ENCODE measurements around the gene MTMR4. TPM values are rescaled to one million over a fixed set of nuclear protein-coding genes. Genes with fewer than 3 reads are reported as not detected.

Gene MTMR4
- polyA plus RNA-seq, 1 of the 3 experiments (the other 2 are of a cell fraction) = 23.3 TPM

GRCh38 chr17:58452738-58453137 is 61.7 kb downstream of the MTMR4 start:
- no peak for DNase-seq

More at GRCh38 chr17:58452738-58453137, 61.7 kb downstream of the MTMR4 start:
- no peak overlapping the region for H2AFZ ChIP-seq (ENCODE audit: low read depth)
- H3K9ac ChIP-seq = no peak overlapping the region
- H4K20me1 ChIP-seq (ENCODE audit: insufficient read depth) = no peaks in the 10 kb centered on the region
- no peak overlapping the region for H3K27ac ChIP-seq (ENCODE audit: low read depth in 2 of 2, low read length in 1 of 2)
- peaks cover 4% of the 10 kb centered on the region for H3F3A ChIP-seq (replicated peaks; ENCODE audit: insufficient read depth)
- POLR2A ChIA-PET = no interaction called here
- H3K4me1 ChIP-seq (ENCODE audit: control insufficient read depth in 1 of 2, insufficient read depth in 2 of 2, low read depth in 1 of 2, low read length in 1 of 2) = no peaks in the 10 kb centered on the region
- CTCF ChIA-PET = interaction anchor here (0.6 to 1.4 kb wide), 3 partner anchors 135 to 333 kb away, joined by 3 to 5 read pairs (median 3); no protein-coding TSS in a partner anchor
- TF ChIP-seq PBX3 (IDR thresholded peaks at IDR 0.05) = no peak
- no peak for TF ChIP-seq REST (IDR thresholded peaks at IDR 0.05; ENCODE audit: low read depth, low read length)
- TF ChIP-seq TCF12 (IDR thresholded peaks at IDR 0.05) = no peak
- TF ChIP-seq GABPA (IDR thresholded peaks at IDR 0.05; ENCODE audit: low read depth) = no peak
- no peak for TF ChIP-seq IRF3 (IDR thresholded peaks at IDR 0.05; ENCODE audit: low read depth, low read length)
- no peak for TF ChIP-seq NFIC (IDR thresholded peaks at IDR 0.05; ENCODE audit: borderline replicate concordance)
- TF ChIP-seq RFX5 (IDR thresholded peaks at IDR 0.05; ENCODE audit: low read length) = no peak
- TF ChIP-seq EZH2phosphoT487 (IDR thresholded peaks at IDR 0.05; ENCODE audit: borderline replicate concordance, low read depth) = no peak
- no peak for TF ChIP-seq TEAD4 (IDR thresholded peaks at IDR 0.05; ENCODE audit: borderline replicate concordance, insufficient read depth)
- no peak for TF ChIP-seq USF1 (IDR thresholded peaks at IDR 0.05; ENCODE audit: borderline replicate concordance, low read depth)
- no peak for TF ChIP-seq FOSL2 (IDR thresholded peaks at IDR 0.05; ENCODE audit: borderline replicate concordance, low read depth)
- no peak for TF ChIP-seq RAD21 (IDR thresholded peaks at IDR 0.05; ENCODE audit: low read length)
- 94% methylated on average over 1 of the region's 1 CpG for WGBS (ENCODE audit: low lambda C conversion rate)
- no peaks in the 10 kb centered on the region for H3K27me3 ChIP-seq (ENCODE audit: insufficient read depth)
- H3K4me3 ChIP-seq (ENCODE audit: low read depth in 2 of 2, low read length in 1 of 2) = no peak overlapping the region
- H3K9me2 ChIP-seq = no peaks in the 10 kb centered on the region
- no peak overlapping the region for H3K4me2 ChIP-seq
- H3K79me2 ChIP-seq (ENCODE audit: insufficient read depth) = no peaks in the 10 kb centered on the region; the same call in 1 of the 2 replicates
- no peaks in the 10 kb centered on the region for H3K36me3 ChIP-seq (replicated peaks in 1 of 2; ENCODE audit: control insufficient read depth in 1 of 2, insufficient read depth in 2 of 2, low read length in 1 of 2)
- no peaks in the 10 kb centered on the region for H3K9me3 ChIP-seq
